ENCODE measurements around the gene NDEL1. TPM values are rescaled to one million over a fixed set of nuclear protein-coding genes. Genes with fewer than 3 reads are reported as not detected.
"Not testable (repeated sequence)": the region's sequence is repeated elsewhere in the genome, so short reads cannot be mapped to it uniquely, and the experiment has no call there.

NDEL1 gene
- total and polyA plus RNA-seq, 7 donors = 24.6 to 79.2 (median 37.7) TPM

GRCh38 chr17:8392274-8392673 lies 43.4 kb upstream of the NDEL1 start:
- Histone ChIP-seq H3K4me1 (no peaks in the 10 kb centered on the region), H3K36me3 (ENCODE audit: insufficient read depth in 1 of 2, low read depth in 1 of 2) (no peaks in the 10 kb centered on the region), H3K27me3 (ENCODE audit: insufficient read depth in 3 of 3, low read length in 2 of 3) (peaks cover 0 to 45% (median 16%) of the 10 kb centered on the region in 3 donors), H3K9me3 (no peaks in the 10 kb centered on the region), H3K4me3 (no peak overlapping the region), H3K27ac (no peak overlapping the region)
- DNase-seq = no peak
- no peak for TF ChIP-seq CTCF (IDR thresholded peaks at IDR 0.05)
- intact Hi-C loops (cut with DNase I) = no loop called here
- no peak for ATAC-seq
- WGBS, 3 donors = 60 to 69% (median 65%) methylated on average over 15 to 18 of the region's 18 CpGs

DNA sequence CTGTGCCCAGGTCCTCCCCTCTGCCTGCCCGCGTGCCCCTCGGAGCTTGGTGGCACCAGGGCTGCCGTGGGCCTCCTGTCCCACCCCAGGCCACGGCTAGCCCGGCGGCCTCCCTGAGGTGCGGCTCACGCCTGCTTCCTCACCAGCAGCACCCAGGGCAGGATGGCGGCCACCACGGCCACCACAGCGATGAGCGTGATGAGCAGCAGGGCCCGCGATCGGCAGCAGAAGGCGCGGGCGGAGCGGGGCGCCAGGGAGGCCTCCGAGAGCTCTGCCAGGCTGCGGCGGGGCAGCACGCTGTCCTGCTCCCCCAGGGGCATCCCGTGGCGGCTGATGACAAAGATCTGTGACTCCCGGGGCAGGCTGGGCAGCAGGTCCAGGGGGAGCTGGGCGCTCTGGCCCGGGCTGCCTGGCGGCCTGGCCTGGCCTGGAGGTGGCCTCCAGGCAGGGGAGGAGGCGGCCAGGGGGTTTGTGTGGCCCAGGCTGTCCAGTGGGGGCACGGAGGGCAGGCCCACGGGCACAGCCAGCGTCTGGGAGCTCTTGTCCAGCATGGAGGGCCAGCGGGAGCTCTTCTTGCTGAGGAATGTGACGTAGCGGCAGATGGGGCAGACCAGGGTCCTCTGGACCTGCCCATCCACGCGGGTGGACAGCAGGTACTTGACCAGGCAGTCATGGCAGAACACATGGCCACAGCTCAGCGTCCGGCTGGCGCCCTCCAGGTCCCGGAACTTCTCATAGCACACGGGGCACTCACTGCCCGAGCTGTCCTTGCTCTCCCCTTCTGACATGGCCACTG lies 42.8 kb upstream of the NDEL1 start:
- H3K36me3 ChIP-seq (ENCODE audit: insufficient read depth in 1 of 2, low read depth in 1 of 2) = no peaks in the 10 kb centered on the region
- no peak for ATAC-seq
- no peak overlapping the region for H3K27ac ChIP-seq
- peaks cover 0 to 45% (median 16%) of the 10 kb centered on the region in 3 donors for H3K27me3 ChIP-seq (ENCODE audit: insufficient read depth in 3 of 3, low read length in 2 of 3)
- 80 to 82% (median 81%) methylated on average over 43 to 46 of the region's 46 CpGs for WGBS, 3 donors
- TF ChIP-seq CTCF (IDR thresholded peaks at IDR 0.05) = no peak
- no peak for DNase-seq
- intact Hi-C loops (cut with DNase I) = no loop called here
- no peaks in the 10 kb centered on the region for H3K4me1 ChIP-seq
- no peaks in the 10 kb centered on the region for H3K9me3 ChIP-seq
- no peak overlapping the region for H3K4me3 ChIP-seq

DNA sequence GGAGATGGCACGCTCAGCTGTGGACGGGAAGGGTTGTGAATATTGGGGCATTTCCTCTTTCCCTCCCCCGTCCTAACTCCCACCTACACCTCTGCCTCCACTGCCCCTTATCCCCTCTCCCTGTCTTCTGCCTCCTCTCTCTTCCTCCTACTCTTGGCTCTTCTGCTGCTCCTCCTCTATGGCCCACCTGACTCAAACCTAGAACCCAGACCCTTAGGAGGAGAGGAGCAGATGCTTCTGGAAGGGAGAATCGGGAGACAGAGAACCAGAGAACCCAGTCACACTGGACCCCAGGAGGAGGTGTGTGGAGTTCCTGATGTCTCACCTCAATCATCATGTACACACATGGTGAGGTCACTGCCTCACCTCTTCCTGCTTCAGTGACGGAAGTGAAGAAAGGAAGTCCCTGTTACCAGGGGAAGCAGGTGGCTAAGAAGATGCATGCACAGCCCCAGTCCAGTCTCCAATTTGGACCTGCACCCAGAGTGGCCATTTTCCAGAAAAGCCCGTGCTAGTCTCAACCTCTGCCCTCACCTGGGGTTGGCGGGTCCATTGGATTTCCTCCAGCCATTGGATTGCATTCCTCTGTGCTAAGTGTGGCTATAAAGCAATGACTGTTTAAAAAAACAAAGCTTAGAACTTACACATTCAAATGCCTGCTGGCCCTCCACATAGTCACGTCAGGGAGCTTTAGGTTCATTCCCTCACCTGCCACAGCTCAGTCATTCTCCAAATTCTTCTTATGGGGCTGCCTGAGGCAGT lies 42.0 kb upstream of the NDEL1 start:
- Histone ChIP-seq H3K27me3 (ENCODE audit: insufficient read depth in 3 of 3, low read length in 2 of 3) (peaks cover 0 to 45% (median 16%) of the 10 kb centered on the region in 3 donors), H3K4me3 (no peak overlapping the region), H3K9me3 (no peaks in the 10 kb centered on the region), H3K36me3 (ENCODE audit: insufficient read depth in 1 of 2, low read depth in 1 of 2) (no peaks in the 10 kb centered on the region), H3K27ac (no peak overlapping the region), H3K4me1 (no peaks in the 10 kb centered on the region)
- no peak for ATAC-seq
- no peak for DNase-seq
- intact Hi-C loops (cut with DNase I) = no loop called here
- 51 to 55% (median 52%) methylated on average over 8 of the region's 8 CpGs for WGBS, 3 donors
- no peak for TF ChIP-seq CTCF (IDR thresholded peaks at IDR 0.05)

DNA sequence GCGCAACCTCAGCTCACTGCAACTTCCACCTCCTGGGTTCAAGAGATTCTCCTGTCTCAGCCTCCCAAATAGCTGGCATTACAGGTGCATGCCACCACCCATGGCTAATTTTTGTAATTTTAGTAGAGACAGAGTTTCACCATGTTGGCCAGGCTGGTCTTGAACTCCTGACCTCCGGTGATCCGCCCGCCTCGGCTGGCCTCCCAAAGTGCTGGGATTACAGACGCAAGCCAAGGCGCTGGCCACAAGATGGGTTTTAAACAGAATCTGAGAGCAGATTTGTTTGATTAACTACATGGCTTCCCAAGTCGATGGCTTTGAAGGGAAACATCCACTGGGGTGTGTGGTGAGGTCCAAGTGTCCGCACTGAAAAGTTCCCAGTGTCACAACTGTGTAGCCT lies 41.2 kb upstream of the NDEL1 start:
- H3K4me1 ChIP-seq; H3K36me3 ChIP-seq (ENCODE audit: insufficient read depth in 1 of 2, low read depth in 1 of 2); ATAC-seq; H3K4me3 ChIP-seq; H3K27ac ChIP-seq; DNase-seq; H3K9me3 ChIP-seq; intact Hi-C loops (cut with DNase I): not testable (repeated sequence)
- WGBS, 3 donors = 68 to 75% (median 74%) methylated on average over 9 of the region's 9 CpGs
- H3K27me3 ChIP-seq (ENCODE audit: insufficient read depth in 3 of 3, low read length in 2 of 3) = peaks cover 0 to 45% (median 16%) of the 10 kb centered on the region in 3 donors

DNA sequence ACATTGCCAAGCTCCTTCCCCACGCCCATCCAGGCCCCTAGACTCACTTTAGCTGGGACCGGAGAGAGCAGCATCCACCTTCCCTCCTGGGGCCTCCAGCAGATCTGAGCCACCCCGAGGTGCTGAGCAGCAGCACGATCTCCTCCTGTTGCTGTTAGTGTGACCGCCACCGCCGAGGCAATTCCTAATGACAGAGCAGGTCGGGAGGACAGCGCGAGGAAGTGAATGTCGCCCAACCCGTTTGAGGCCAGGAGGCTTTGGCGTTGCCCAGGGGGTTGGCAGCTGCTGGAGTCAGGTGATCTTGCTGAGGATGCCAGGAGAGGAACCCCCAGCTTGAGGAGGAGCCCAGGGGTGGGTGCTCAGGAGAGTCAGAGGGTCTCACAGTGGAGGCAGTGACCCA lies 38.0 kb upstream of the NDEL1 start, which contains the start of gene RNF222:
TSS of gene RNF222 (minus strand) at position 192 of the 400 bp plus-strand sequence. CDS start 4,366 bp downstream, outside the sequence.
- Histone ChIP-seq H3K27me3 (ENCODE audit: insufficient read depth in 3 of 3, low read length in 2 of 3) (peaks cover 0 to 48% (median 12%) of the 10 kb centered on the region in 3 donors), H3K4me1 (no peaks in the 10 kb centered on the region), H3K27ac (no peak within 1 kb of the TSS), H3K4me3 (no peak within 1 kb of the TSS), H3K36me3 (ENCODE audit: insufficient read depth in 1 of 2, low read depth in 1 of 2) (no peaks in the 10 kb centered on the region), H3K9me3 (no peaks in the 10 kb centered on the region)
- TF ChIP-seq CTCF (IDR thresholded peaks at IDR 0.05) = no peak
- no peak for DNase-seq
- intact Hi-C loops (cut with DNase I) = no loop called here
- no peak for ATAC-seq
- WGBS, 3 donors = 57 to 63% (median 58%) methylated on average over 13 of the region's 13 CpGs
